Stomach (tissue), 19 donors: ENCODE data around the gene CPLANE2. TPM values are rescaled to one million over a fixed set of nuclear protein-coding genes. Genes with fewer than 3 reads are reported as not detected.

Experiments
- DNase-seq, 2 donors: peaks; one replicate each; pipeline versions ENCODE4 v3.0.0 to v3.0.0-alpha.2; 2013 to 2019
- H3K27ac ChIP-seq, 5 donors: fragments of 200-600 bp in 4 of 5; sonication (generic) in 4 of 5; one replicate each; pipeline ENCODE4 v1.5.1; 2013 to 2019; ENCODE audit warnings: mild to moderate bottlenecking in 1 of 5, moderate library complexity in 1 of 5
- H3K27me3 ChIP-seq, 3 donors: fragments of 200-600 bp; sonication (generic); one replicate each; pipeline ENCODE4 v1.5.1; 2017 to 2019; ENCODE audit warnings: mixed run types in 1 of 3
- H3K36me3 ChIP-seq, 4 donors: fragments of 200-600 bp; sonication (generic); 1 replicate in 3 of 4; 2 replicates in 1 of 4; pipeline ENCODE4 v1.5.1; 2016 to 2019
- H3K4me1 ChIP-seq, 4 donors: fragments of 200-600 bp; sonication (generic); one replicate each; pipeline ENCODE4 v1.5.1; 2016 to 2019
- H3K4me3 ChIP-seq, 4 donors: fragments of 200-600 bp; sonication (generic) in 3 of 4; one replicate each; pipeline ENCODE4 v1.5.1; 2016 to 2019; ENCODE audit warnings: mild to moderate bottlenecking in 1 of 4
- H3K9me3 ChIP-seq, 4 donors: fragments of 200-600 bp; sonication (generic); one replicate each; pipeline ENCODE4 v1.5.1; 2016 to 2019
- CTCF ChIP-seq, 7 experiments: fragments of 450-650 bp in 4 of 7; fragments of 200-600 bp in 3 of 7; sonication (generic) in 3 of 7; IDR thresholded peaks; one replicate each; pipeline ENCODE4 v1.5.1; 2016 to 2019; ENCODE audit warnings: antibody characterized with exemption in 7 of 7, control low read depth in 2 of 7, mild to moderate bottlenecking in 1 of 7
- EP300 ChIP-seq: sonication (generic); formaldehyde crosslinking; IDR thresholded peaks from one replicate; pipeline ENCODE4 v1.6.1; 2017; ENCODE audit warnings: antibody characterized with exemption
- POLR2A ChIP-seq, 4 donors: fragments of 450-650 bp; IDR thresholded peaks; one replicate each; pipeline ENCODE4 v1.6.1; 2016; ENCODE audit warnings: antibody characterized with exemption in 4 of 4, control low read depth in 2 of 4, mild to moderate bottlenecking in 1 of 4, moderate library complexity in 1 of 4
- POLR2AphosphoS5 ChIP-seq, 3 donors: sonication (generic); formaldehyde crosslinking; IDR thresholded peaks; one replicate each; pipeline ENCODE4 v1.6.1; 2016; ENCODE audit warnings: antibody characterized with exemption in 3 of 3
- WGBS, 5 donors: extraction: QIAGEN DNeasy Blood & Tissue Kit in 3 of 5; methylation state at CpG; one replicate each; pipeline versions ENCODE4 v1.1.5 to v1.1.7; 2013 to 2018; 5-methylcytosine and 5-hydroxymethylcytosine counted together
- intact Hi-C: fragments of 100-400 bp; cut with DNase I; formaldehyde crosslinking; loops from one replicate; pipeline ENCODE4 v1.15.1; 2023; ENCODE audit warnings: low total_unique reads
- long read RNA-seq, 10 donors: transcript quantifications; one replicate each; lab custom pipeline, GENCODE V29; 2026
- polyA plus RNA-seq, 3 donors: library from polyadenylated mRNA; stranded (reverse); fragments of 200-250 nt; gene quantifications; one replicate each; pipeline ENCODE4 v1.2.3, GENCODE V29; 2013
- total RNA-seq, 5 donors: library from RNA; depleted of rRNA; stranded (reverse); fragments of >200 nt; gene quantifications; one replicate each; pipeline versions ENCODE4 v1.1.0 to v1.2.3, GENCODE V29; 2014 to 2016
- donor health status: healthy with polysubstance abuse.
- donor health status: Bipolar disorder and iron deficiency.
- donor health status: healthy.

Gene CPLANE2
- total RNA-seq (10 to 100 TPM in 1 of 5 donors, 1 to 10 TPM in 2, under 1 TPM in 1, not detected in 1; 0.45 to 18.8 (median 2.7) TPM), polyA plus RNA-seq (1 to 10 TPM; 1.8 to 3.4 (median 2.3) TPM)
- long read RNA-seq, donor 1, result 0 reads
- long read RNA-seq, donor 2, partial matches to known transcripts, result 0 of 2 reads
- long read RNA-seq, donor 2, other reads (novel, unspliced or antisense), result 0 of 2 reads
- long read RNA-seq, donor 3, partial matches to known transcripts, result 0 of 2 reads
- long read RNA-seq, donor 3, other reads (novel, unspliced or antisense), result 0 of 2 reads
- long read RNA-seq, donor 4, result 0 reads
- long read RNA-seq, donor 5, result 0 reads
- long read RNA-seq, donor 6, result 0 reads
- long read RNA-seq, donor 7, partial matches to known transcripts, result 0 of 2 reads
- long read RNA-seq, donor 7, other reads (novel, unspliced or antisense), result 0 of 2 reads
- long read RNA-seq, donor 8, partial matches to known transcripts, result 0 of 1 reads
- long read RNA-seq, donor 8, other reads (novel, unspliced or antisense), result 0 of 1 reads
- long read RNA-seq, donor 9, result 0 reads
- long read RNA-seq, donor 10, partial matches to known transcripts, result 0 of 1 reads
- long read RNA-seq, donor 10, other reads (novel, unspliced or antisense), result 0 of 1 reads

- Histone ChIP-seq H3K4me1 (peaks cover 17 to 27% (median 24%) of the 10 kb centered on the region in 4 donors), H3K27ac (peak within 1 kb of the TSS; percentile 86 to 94 (median 93)), H3K9me3 (no peaks in the 10 kb centered on the region), H3K36me3 (peaks cover 0 to 20% (median 10%) of the 10 kb centered on the region in 4 donors), H3K4me3 (peak within 1 kb of the TSS; percentile 56 to 66 (median 60)), H3K27me3 (no peaks in the 10 kb centered on the region)
- 0 to 3% (median 1%) methylated on average over 38 to 57 of the region's 57 CpGs for WGBS, 5 donors
- DNase-seq, result peak; percentile 98 to 99
- no peak for TF ChIP-seq CTCF (IDR thresholded peaks at IDR 0.05)
- peak in 2 of 4 donors; percentile 6 to 64 for TF ChIP-seq POLR2A (IDR thresholded peaks at IDR 0.05)
- no peak for TF ChIP-seq EP300
- TF ChIP-seq POLR2AphosphoS5 (IDR thresholded peaks at IDR 0.05), result peak; percentile 75 to 97 (median 91)
- intact Hi-C loops, result no loop called here
Observed at GRCh38 chr1:16236511-16237342, at the start of gene CPLANE2. TSS of gene CPLANE2 (minus strand) at chr1:16237183. CDS start at chr1:16236742, 441 bp downstream.

- TF ChIP-seq CTCF (IDR thresholded peaks at IDR 0.05) (no peak), EP300 (no peak), POLR2AphosphoS5 (IDR thresholded peaks at IDR 0.05) (no peak), POLR2A (IDR thresholded peaks at IDR 0.05) (no peak)
- Histone ChIP-seq H3K36me3 (peaks cover 14 to 61% (median 54%) of the 10 kb centered on the region in 4 donors), H3K9me3 (no peaks in the 10 kb centered on the region), H3K4me1 (peaks cover 0 to 10% (median 0%) of the 10 kb centered on the region in 4 donors), H3K4me3 (no peak overlapping the region), H3K27me3 (no peaks in the 10 kb centered on the region), H3K27ac (no peak overlapping the region)
- no peak for DNase-seq
- WGBS, 5 donors, result 89 to 97% (median 94%) methylated on average over 4 of the region's 4 CpGs
- intact Hi-C loops, result no loop called here
Observed at GRCh38 chr1:16286122-16286521, 49.1 kb upstream of the CPLANE2 start.

GRCh38 chr1:16281765-16282164 is 44.8 kb upstream of the CPLANE2 start:
- no peak for DNase-seq
- Histone ChIP-seq H3K27me3 (no peaks in the 10 kb centered on the region), H3K4me1 (peaks cover 0 to 5% (median 0%) of the 10 kb centered on the region in 4 donors), H3K36me3 (peaks cover 7 to 36% (median 26%) of the 10 kb centered on the region in 4 donors), H3K9me3 (no peaks in the 10 kb centered on the region), H3K4me3 (no peak overlapping the region), H3K27ac (no peak overlapping the region)
- TF ChIP-seq CTCF (IDR thresholded peaks at IDR 0.05) (no peak), EP300 (no peak), POLR2AphosphoS5 (IDR thresholded peaks at IDR 0.05) (no peak), POLR2A (IDR thresholded peaks at IDR 0.05) (no peak)
- intact Hi-C loops, result no loop called here
- 89 to 100% (median 91%) methylated on average over 2 of the region's 2 CpGs for WGBS, 5 donors

- peaks cover 3 to 22% (median 7%) of the 10 kb centered on the region in 4 donors for H3K36me3 ChIP-seq
- intact Hi-C loops, result no loop called here
- WGBS, 5 donors, result 75 to 87% (median 80%) methylated on average over 2 of the region's 2 CpGs
- no peaks in the 10 kb centered on the region for H3K9me3 ChIP-seq
- no peaks in the 10 kb centered on the region for H3K27me3 ChIP-seq
- no peak for DNase-seq
- H3K4me3 ChIP-seq, result no peak overlapping the region
- TF ChIP-seq CTCF (IDR thresholded peaks at IDR 0.05), result no peak
- TF ChIP-seq POLR2A (IDR thresholded peaks at IDR 0.05), result no peak
- no peak for TF ChIP-seq POLR2AphosphoS5 (IDR thresholded peaks at IDR 0.05)
- TF ChIP-seq EP300, result no peak
- H3K4me1 ChIP-seq, result peaks cover 0 to 1% (median 0%) of the 10 kb centered on the region in 4 donors
- no peak overlapping the region for H3K27ac ChIP-seq
Observed at GRCh38 chr1:16279186-16279585, 42.2 kb upstream of the CPLANE2 start.
